IMR-90 (cell line): ENCODE data around the gene TACC2. TPM values are rescaled to one million over a fixed set of nuclear protein-coding genes. Genes with fewer than 3 reads are reported as not detected.

Experiments
- ATAC-seq: fragments of 200-7000 bp; cut with Tn5 transposase; 2 replicates; pipeline ENCODE4 v1.9.1; 2020; ENCODE audit warnings: low read depth, mild to moderate bottlenecking, moderate library complexity
- BruUV-seq: library from RNA; stranded (reverse); fragments of 400-500 nt; replicated peaks from 2 replicates; lab custom pipeline; 2021; lab: Mats Ljungman, UMichigan
- CTCF ChIA-PET: fragments of 300-600 bp; formaldehyde crosslinking; extraction: SDS; loops from one replicate; lab custom pipeline; 2021; ENCODE audit warnings: antibody characterized with exemption; lab: Yijun Ruan, JAX
- POLR2A ChIA-PET: fragments of 300-600 bp; sonication (Branson Sonifier 250); formaldehyde crosslinking; loops from one replicate; lab custom pipeline; 2022; ENCODE audit warnings: antibody characterized with exemption; ENCODE audit not compliant: unreplicated experiment; lab: Charles Lee
- DNase-seq: peaks from one replicate; pipeline ENCODE4 v3.0.0; 2013
- H2AFZ ChIP-seq: replicated peaks from 2 replicates; pipeline ENCODE3; 2013; ENCODE audit warnings: low read length, mild to moderate bottlenecking; ENCODE audit not compliant: poor library complexity
- H2AK5ac ChIP-seq: 2 replicates; pipeline ENCODE4 v1.6.1; 2013; ENCODE audit warnings: low read depth, low read length, inconsistent platforms
- H2AK9ac ChIP-seq: replicated peaks from 2 replicates; pipeline ENCODE3; 2013; ENCODE audit warnings: mild to moderate bottlenecking, low read depth, low read length, moderate library complexity; ENCODE audit not compliant: poor library complexity
- H2BK120ac ChIP-seq: 2 replicates; pipeline ENCODE4 v1.6.1; 2013; ENCODE audit warnings: low read depth, low read length, inconsistent platforms
- H2BK15ac ChIP-seq: 3 replicates; pipeline ENCODE4 v1.6.1; 2013; ENCODE audit warnings: low read depth, low read length, inconsistent platforms
- H2BK20ac ChIP-seq: 2 replicates; pipeline ENCODE4 v1.6.1; 2013; ENCODE audit warnings: low read depth, mild to moderate bottlenecking, inconsistent platforms, low read length, moderate library complexity
- H2BK5ac ChIP-seq: 2 replicates; pipeline ENCODE4 v1.6.1; 2013; ENCODE audit warnings: mild to moderate bottlenecking, low read depth, low read length, inconsistent platforms; ENCODE audit not compliant: poor library complexity, severe bottlenecking
- H3K14ac ChIP-seq: replicated peaks from 2 replicates; pipeline ENCODE4 v1.6.1; 2013; ENCODE audit warnings: low read depth, low read length, inconsistent platforms
- H3K18ac ChIP-seq: 2 replicates; pipeline ENCODE4 v1.6.1; 2013; ENCODE audit warnings: low read depth, low read length, control low read depth
- H3K23ac ChIP-seq: 2 replicates; pipeline ENCODE4 v1.6.1; 2013; ENCODE audit warnings: low read depth, low read length, inconsistent platforms
- H3K27ac ChIP-seq: 2 replicates; pipeline ENCODE4 v1.5.1; 2013; ENCODE audit warnings: mild to moderate bottlenecking, control low read depth, low read length; ENCODE audit not compliant: insufficient read depth
- H3K27me3 ChIP-seq: 2 replicates; pipeline ENCODE4 v1.6.1; 2013; ENCODE audit warnings: low read length; ENCODE audit not compliant: control insufficient read depth, insufficient read depth
- H3K36me3 ChIP-seq: 2 replicates; pipeline ENCODE4 v1.6.1; 2013; ENCODE audit warnings: low read length, mixed read lengths; ENCODE audit not compliant: control insufficient read depth, insufficient read depth
- H3K4ac ChIP-seq: 2 replicates; pipeline ENCODE4 v1.6.1; 2013; ENCODE audit warnings: low read depth, low read length, inconsistent platforms
- H3K4me1 ChIP-seq: 2 replicates; pipeline ENCODE4 v1.6.1; 2013; ENCODE audit warnings: low read length, mixed read lengths; ENCODE audit not compliant: control insufficient read depth, insufficient read depth
- H3K4me2 ChIP-seq: 2 replicates; pipeline ENCODE4 v1.6.1; 2013; ENCODE audit warnings: low read depth, mild to moderate bottlenecking, control low read depth, low read length, moderate library complexity
- H3K4me3 ChIP-seq: 2 replicates; pipeline ENCODE4 v1.5.1; 2013; ENCODE audit warnings: low read depth, mild to moderate bottlenecking, control low read depth, low read length, moderate library complexity; ENCODE audit not compliant: insufficient read depth
- H3K56ac ChIP-seq: 2 replicates; pipeline ENCODE4 v1.6.1; 2013; ENCODE audit warnings: low read length, inconsistent platforms; ENCODE audit not compliant: insufficient read depth; ENCODE audit errors: extremely low read depth
- H3K79me1 ChIP-seq, 2 experiments: 2 replicates each; pipeline ENCODE4 v1.6.1; 2013; ENCODE audit warnings: low read length in 2 of 2, inconsistent platforms in 1 of 2, low read depth in 1 of 2
- H3K9ac ChIP-seq: 2 replicates; pipeline ENCODE4 v1.6.1; 2013; ENCODE audit warnings: low read depth, low read length, control low read depth
- H3K9me1 ChIP-seq: 2 replicates; pipeline ENCODE4 v1.6.1; 2013; ENCODE audit warnings: low read length, inconsistent platforms; ENCODE audit not compliant: insufficient read depth
- H3K9me3 ChIP-seq: 2 replicates; pipeline ENCODE4 v1.6.1; 2013; ENCODE audit warnings: low read length; ENCODE audit not compliant: control insufficient read depth, insufficient read depth
- H4K20me1 ChIP-seq: 2 replicates; pipeline ENCODE4 v1.6.1; 2013; ENCODE audit warnings: low read length, inconsistent platforms; ENCODE audit not compliant: insufficient read depth
- H4K5ac ChIP-seq: 2 replicates; pipeline ENCODE4 v1.6.1; 2013; ENCODE audit warnings: mild to moderate bottlenecking, low read depth, low read length, control low read depth
- H4K8ac ChIP-seq, 2 experiments: 2 replicates each; pipeline ENCODE4 v1.6.1; 2013; ENCODE audit warnings: low read depth in 2 of 2, low read length in 2 of 2, control low read depth in 1 of 2, inconsistent platforms in 1 of 2
- H4K91ac ChIP-seq: 2 replicates; pipeline ENCODE4 v1.6.1; 2013; ENCODE audit warnings: low read depth, low read length, inconsistent platforms; ENCODE audit not compliant: insufficient read depth
- BHLHE40 ChIP-seq: fragments of 150-350 bp; IDR thresholded peaks from 2 replicates; pipeline ENCODE4 v1.6.1; 2016; ENCODE audit warnings: mild to moderate bottlenecking, low read depth, low read length
- CEBPB ChIP-seq: IDR thresholded peaks from 2 replicates; pipeline ENCODE4 v1.6.1; 2012; ENCODE audit warnings: low read depth, low read length, improper control_type of control experiment
- CHD1 ChIP-seq: IDR thresholded peaks from 2 replicates; pipeline ENCODE4 v1.6.1; 2012; ENCODE audit warnings: low read depth, low read length, improper control_type of control experiment
- FOS ChIP-seq: fragments of 150-350 bp; IDR thresholded peaks from 2 replicates; pipeline ENCODE4 v1.6.1; 2016; ENCODE audit warnings: low read depth, low read length
- MAFK ChIP-seq: IDR thresholded peaks from 2 replicates; pipeline ENCODE4 v1.6.1; 2012; ENCODE audit warnings: low read depth, low read length, improper control_type of control experiment
- MXI1 ChIP-seq: IDR thresholded peaks from 2 replicates; pipeline ENCODE4 v1.6.1; 2012; ENCODE audit warnings: low read depth, mild to moderate bottlenecking, low read length, moderate library complexity, borderline replicate concordance
- NFE2L2 ChIP-seq: fragments of 150-350 bp; IDR thresholded peaks from 2 replicates; pipeline ENCODE4 v1.6.1; 2016; ENCODE audit warnings: low read depth, mild to moderate bottlenecking, low read length
- POLR2A ChIP-seq: IDR thresholded peaks from 2 replicates; pipeline ENCODE4 v1.6.1; 2012; ENCODE audit warnings: mild to moderate bottlenecking, low read depth, low read length
- RAD21 ChIP-seq: IDR thresholded peaks from 2 replicates; pipeline ENCODE4 v1.6.1; 2012; ENCODE audit warnings: low read length, improper control_type of control experiment
- RCOR1 ChIP-seq: IDR thresholded peaks from 2 replicates; pipeline ENCODE4 v1.6.1; 2012; ENCODE audit warnings: mild to moderate bottlenecking, low read length, improper control_type of control experiment; ENCODE audit not compliant: insufficient replicate concordance
- RFX5 ChIP-seq: IDR thresholded peaks from 2 replicates; pipeline ENCODE4 v1.8.0; 2012; ENCODE audit warnings: low read depth, mild to moderate bottlenecking, low read length, moderate library complexity
- SMC3 ChIP-seq: fragments of 150-350 bp; IDR thresholded peaks from 2 replicates; pipeline ENCODE4 v1.6.1; 2016; ENCODE audit warnings: low read depth, mild to moderate bottlenecking, antibody characterized with exemption, low read length, moderate library complexity
- WGBS, 2 experiments: methylation state at CpG; one replicate each; pipeline versions ENCODE4 v1.1.5 to v1.1.7; 2013; ENCODE audit warnings: missing lambda C conversion rate in 2 of 2; ENCODE audit not compliant: insufficient read length in 1 of 2; ENCODE audit errors: extremely low coverage in 2 of 2; 5-methylcytosine and 5-hydroxymethylcytosine counted together
- dilution Hi-C: fragments of 300-500 bp; cut with HindIII; formaldehyde crosslinking; loops from one replicate; pipeline ENCODE4 v1.14.3; 2018; ENCODE audit warnings: low sequenced_read_pairs; ENCODE audit not compliant: unreplicated experiment
- in situ Hi-C: fragments of 300-500 bp; cut with MboI; formaldehyde crosslinking; loops from 3 replicates; pipeline ENCODE4 v1.14.3; 2019; ENCODE audit warnings: low sequenced_read_pairs, inconsistent platforms, mixed read lengths
- intact Hi-C: fragments of 100-400 bp; cut with micrococcal nuclease; formaldehyde crosslinking; loops from 2 replicates; pipeline ENCODE4 v1.10.0; 2022
- polyA plus RNA-seq, 3 experiments: library from polyadenylated mRNA; depleted of rRNA; stranded (reverse); fragments of >200 nt; gene quantifications; 2 replicates each; pipeline ENCODE4 v1.2.3, GENCODE V29; 2012; ENCODE audit warnings: low replicate concordance in 1 of 3
- total RNA-seq: library from RNA; depleted of rRNA; stranded (reverse); fragments of >200 nt; gene quantifications from 2 replicates; pipeline ENCODE4 v1.2.3, GENCODE V29; 2012
- TF ChIP-seq, protein P1 (sequence below): fragments of 150-350 bp; IDR thresholded peaks from 2 replicates; pipeline ENCODE4 v1.6.1; 2016; ENCODE audit warnings: low read depth, mild to moderate bottlenecking, low read length, moderate library complexity, borderline replicate concordance
- TF ChIP-seq, protein P2 (sequence below): conservative IDR thresholded peaks from 2 replicates; pipeline ENCODE4 v1.5.1; 2012; ENCODE audit warnings: mild to moderate bottlenecking, low read depth, low read length, improper control_type of control experiment
- TF ChIP-seq, protein P3 (sequence below): fragments of 150-350 bp; IDR thresholded peaks from 2 replicates; pipeline ENCODE4 v1.6.1; 2017; ENCODE audit warnings: mild to moderate bottlenecking, antibody characterized with exemption, low read length, low read depth

Gene TACC2
- total and polyA plus RNA-seq, 2 of the 4 experiments (the other 2 are of a cell fraction) = 2.9 to 15.4 TPM

DNA sequence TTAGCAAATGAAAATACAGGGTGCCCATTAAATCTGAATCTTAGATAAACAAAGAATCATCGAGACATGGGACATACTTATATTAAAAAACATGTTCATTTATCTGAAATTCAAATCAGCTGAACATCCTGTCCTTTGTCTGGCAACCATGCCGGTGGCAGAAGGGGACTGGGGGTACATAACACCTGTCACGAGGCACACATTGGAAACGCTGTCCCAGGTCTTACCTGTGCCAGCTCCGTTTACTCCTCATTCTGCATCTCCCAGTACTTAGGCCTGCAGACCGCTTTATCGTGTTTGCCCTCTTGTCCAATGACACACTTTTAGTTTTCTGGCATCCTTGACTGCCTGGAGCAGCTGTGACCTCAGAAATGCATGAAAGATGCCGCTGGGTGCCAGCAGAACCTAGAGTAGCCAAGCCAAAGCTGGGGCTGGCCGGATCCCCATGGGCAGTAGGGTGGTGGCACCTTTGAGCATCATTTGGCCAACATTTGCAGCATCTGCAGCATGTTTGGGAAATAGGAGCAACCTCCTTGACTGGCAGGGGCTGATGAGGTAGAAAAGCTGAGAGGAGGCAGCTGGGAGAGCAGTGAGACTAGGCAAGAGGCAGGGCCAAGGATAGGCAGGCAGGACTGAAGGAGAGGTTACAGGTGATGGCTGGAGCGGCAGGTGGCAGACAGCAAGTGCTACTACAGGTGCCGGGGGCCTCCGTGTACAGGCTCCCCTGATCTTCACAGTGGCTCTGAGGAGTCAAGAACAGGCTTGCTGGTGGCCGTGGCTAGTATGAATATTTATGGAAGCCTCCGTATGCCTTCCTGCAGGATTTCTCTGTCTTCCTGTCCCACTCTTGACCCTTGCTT is 219.8 kb downstream of the TACC2 start:
- intact Hi-C loops (no loop called here), dilution Hi-C loops (no loop called here), in situ Hi-C loops (no loop called here)
- peaks cover 4% of the 10 kb centered on the region; the same call in 1 of the 2 replicates for H3K36me3 ChIP-seq
- no peaks in the 10 kb centered on the region for H3K9me3 ChIP-seq
- H3K23ac ChIP-seq = no peak overlapping the region
- no peaks in the 10 kb centered on the region for H3K27me3 ChIP-seq
- ATAC-seq (no peak), DNase-seq (no peak)
- H3K9me1 ChIP-seq = peaks cover 13% of the 10 kb centered on the region; the same call in 1 of the 2 replicates
- no peak overlapping the region for H3K18ac ChIP-seq
- no peak overlapping the region for H3K4me2 ChIP-seq
- H2BK120ac ChIP-seq = no peak overlapping the region
- no peak overlapping the region for H2AFZ ChIP-seq
- no peak overlapping the region for H2BK5ac ChIP-seq
- H4K8ac ChIP-seq = no peak overlapping the region
- no peak overlapping the region for H3K4me3 ChIP-seq
- H4K20me1 ChIP-seq = no peaks in the 10 kb centered on the region; the same call in 1 of the 2 replicates
- 85% methylated on average over 5 of the region's 14 CpGs; no CpG with 5 or more reads in 1 of the 2 experiments for WGBS, 2 experiments
- no peak overlapping the region for H3K9ac ChIP-seq
- POLR2A ChIA-PET = no interaction called here
- CTCF ChIA-PET = no interaction called here
- no peak overlapping the region for H2AK5ac ChIP-seq
- peaks cover 0 to 34% of the 10 kb centered on the region in 2 experiments; a peak in 3 of 4 replicates for H3K79me1 ChIP-seq
- no peak overlapping the region for H3K4ac ChIP-seq
- no peaks in the 10 kb centered on the region; the same call in 1 of the 2 replicates for H3K4me1 ChIP-seq
- no peak overlapping the region for H3K56ac ChIP-seq
- H2BK20ac ChIP-seq = no peak overlapping the region
- H2AK9ac ChIP-seq = no peak overlapping the region
- no peak overlapping the region for H4K91ac ChIP-seq
- no TSS peak for BruUV-seq
- no peak overlapping the region for H4K5ac ChIP-seq
- H3K14ac ChIP-seq = no peak overlapping the region
- H3K27ac ChIP-seq = no peak overlapping the region
- H2BK15ac ChIP-seq = no peak overlapping the region
- TF ChIP-seq, protein P1, sequence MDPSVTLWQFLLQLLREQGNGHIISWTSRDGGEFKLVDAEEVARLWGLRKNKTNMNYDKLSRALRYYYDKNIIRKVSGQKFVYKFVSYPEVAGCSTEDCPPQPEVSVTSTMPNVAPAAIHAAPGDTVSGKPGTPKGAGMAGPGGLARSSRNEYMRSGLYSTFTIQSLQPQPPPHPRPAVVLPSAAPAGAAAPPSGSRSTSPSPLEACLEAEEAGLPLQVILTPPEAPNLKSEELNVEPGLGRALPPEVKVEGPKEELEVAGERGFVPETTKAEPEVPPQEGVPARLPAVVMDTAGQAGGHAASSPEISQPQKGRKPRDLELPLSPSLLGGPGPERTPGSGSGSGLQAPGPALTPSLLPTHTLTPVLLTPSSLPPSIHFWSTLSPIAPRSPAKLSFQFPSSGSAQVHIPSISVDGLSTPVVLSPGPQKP = no peak
- TF ChIP-seq NFE2L2 = no peak
- no peak for TF ChIP-seq CEBPB
- TF ChIP-seq RAD21 = no peak
- no peak for TF ChIP-seq BHLHE40
- no peak for TF ChIP-seq MAFK
- no peak for TF ChIP-seq CHD1
- TF ChIP-seq, protein P2, sequence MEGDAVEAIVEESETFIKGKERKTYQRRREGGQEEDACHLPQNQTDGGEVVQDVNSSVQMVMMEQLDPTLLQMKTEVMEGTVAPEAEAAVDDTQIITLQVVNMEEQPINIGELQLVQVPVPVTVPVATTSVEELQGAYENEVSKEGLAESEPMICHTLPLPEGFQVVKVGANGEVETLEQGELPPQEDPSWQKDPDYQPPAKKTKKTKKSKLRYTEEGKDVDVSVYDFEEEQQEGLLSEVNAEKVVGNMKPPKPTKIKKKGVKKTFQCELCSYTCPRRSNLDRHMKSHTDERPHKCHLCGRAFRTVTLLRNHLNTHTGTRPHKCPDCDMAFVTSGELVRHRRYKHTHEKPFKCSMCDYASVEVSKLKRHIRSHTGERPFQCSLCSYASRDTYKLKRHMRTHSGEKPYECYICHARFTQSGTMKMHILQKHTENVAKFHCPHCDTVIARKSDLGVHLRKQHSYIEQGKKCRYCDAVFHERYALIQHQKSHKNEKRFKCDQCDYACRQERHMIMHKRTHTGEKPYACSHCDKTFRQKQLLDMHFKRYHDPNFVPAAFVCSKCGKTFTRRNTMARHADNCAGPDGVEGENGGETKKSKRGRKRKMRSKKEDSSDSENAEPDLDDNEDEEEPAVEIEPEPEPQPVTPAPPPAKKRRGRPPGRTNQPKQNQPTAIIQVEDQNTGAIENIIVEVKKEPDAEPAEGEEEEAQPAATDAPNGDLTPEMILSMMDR = no peak
- no peak for TF ChIP-seq FOS
- TF ChIP-seq RFX5 = no peak
- TF ChIP-seq RCOR1 = no peak
- TF ChIP-seq MXI1 = no peak
- TF ChIP-seq, protein P3, sequence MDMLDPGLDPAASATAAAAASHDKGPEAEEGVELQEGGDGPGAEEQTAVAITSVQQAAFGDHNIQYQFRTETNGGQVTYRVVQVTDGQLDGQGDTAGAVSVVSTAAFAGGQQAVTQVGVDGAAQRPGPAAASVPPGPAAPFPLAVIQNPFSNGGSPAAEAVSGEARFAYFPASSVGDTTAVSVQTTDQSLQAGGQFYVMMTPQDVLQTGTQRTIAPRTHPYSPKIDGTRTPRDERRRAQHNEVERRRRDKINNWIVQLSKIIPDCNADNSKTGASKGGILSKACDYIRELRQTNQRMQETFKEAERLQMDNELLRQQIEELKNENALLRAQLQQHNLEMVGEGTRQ = no peak
- TF ChIP-seq POLR2A = no peak
- TF ChIP-seq SMC3 = no peak
